ENCODE measurements around the gene CYP4F3. TPM values are rescaled to one million over a fixed set of nuclear protein-coding genes. Genes with fewer than 3 reads are reported as not detected.

The CYP4F3 gene
- total RNA-seq, 1 experiment from 2014 or later: not detected

- Histone ChIP-seq H4K20me1 (ENCODE audit: insufficient read depth, low read depth, low read length) (no peaks in the 10 kb centered on the region), H2AFZ (ENCODE audit: low read length) (no peak overlapping the region), H3K27ac (ENCODE audit: low read length) (no peak overlapping the region), H3K79me2 (ENCODE audit: low read length) (no peaks in the 10 kb centered on the region), H3K36me3 (ENCODE audit: insufficient read depth, low read length) (no peaks in the 10 kb centered on the region), H3K9me3 (ENCODE audit: low read length) (no peaks in the 10 kb centered on the region), H3K4me3 (ENCODE audit: low read length) (no peak overlapping the region), H3K4me2 (ENCODE audit: low read depth, low read length, poor library complexity, severe bottlenecking) (no peak overlapping the region), H3K27me3 (ENCODE audit: low read length) (no peaks in the 10 kb centered on the region), H3K9me2 (replicated peaks; ENCODE audit: insufficient read depth, low read length) (no peaks in the 10 kb centered on the region), H3K4me1 (ENCODE audit: low read length) (no peaks in the 10 kb centered on the region), H3K9ac (ENCODE audit: low read length) (no peak overlapping the region)
- DNase-seq: no peak
Measured at GRCh38 chr19:15613338-15613737, 27.4 kb upstream of the CYP4F3 start.

DNA sequence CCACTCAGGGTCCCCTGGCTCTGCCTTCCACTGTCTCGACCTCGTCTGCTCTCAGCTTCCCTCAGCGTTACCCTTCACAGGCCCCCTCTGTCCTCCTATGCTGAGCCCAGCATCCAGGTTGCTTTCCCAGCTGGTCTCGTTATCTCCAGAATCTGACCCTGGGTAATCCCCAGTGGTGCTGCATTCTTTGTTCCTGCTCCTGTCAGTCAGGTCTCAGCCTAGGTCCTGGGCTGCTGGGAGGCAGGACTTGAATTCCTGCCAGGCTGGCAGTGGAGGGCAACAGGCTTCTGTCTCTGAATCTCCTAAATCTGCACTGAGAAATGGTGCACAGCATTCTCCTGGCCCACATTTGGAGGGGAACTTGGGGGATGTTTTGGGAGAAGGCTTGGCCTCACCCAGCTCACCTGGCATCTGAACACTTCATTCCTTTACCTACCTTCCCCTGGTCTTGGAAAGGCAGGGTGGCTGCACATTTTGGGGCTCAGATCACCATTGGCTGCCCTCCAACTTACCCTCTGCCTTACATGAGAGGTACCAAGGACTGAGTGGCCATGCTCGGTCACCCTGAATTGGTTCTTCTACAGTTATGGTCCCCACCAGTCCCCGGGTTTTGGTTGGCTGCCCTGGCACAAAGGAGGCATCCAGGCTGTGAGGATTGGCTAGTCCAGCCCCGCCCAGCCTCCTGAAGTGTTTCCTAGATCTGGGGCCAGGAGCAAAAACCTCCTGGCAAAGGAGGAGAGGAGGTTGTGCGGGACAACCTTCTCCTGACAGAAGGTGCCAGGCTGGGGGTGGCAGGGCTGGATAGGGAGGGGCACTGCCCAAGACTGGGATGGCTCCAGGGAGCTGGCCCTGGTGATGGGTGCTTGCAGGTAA lies 26.0 kb upstream of the CYP4F3 start, which contains the start of gene CYP4F8:
CYP4F8 (plus strand) TSS at position 712 of the 873 bp plus-strand sequence. CDS start 399 bp downstream, outside the sequence.
- Histone ChIP-seq H3K9me3 (ENCODE audit: low read length) (no peaks in the 10 kb centered on the region), H2AFZ (ENCODE audit: low read length) (no peak within 1 kb of the TSS), H3K9me2 (replicated peaks; ENCODE audit: insufficient read depth, low read length) (no peaks in the 10 kb centered on the region), H3K4me2 (ENCODE audit: low read depth, low read length, poor library complexity, severe bottlenecking) (no peak within 1 kb of the TSS), H3K27ac (ENCODE audit: low read length) (no peak within 1 kb of the TSS), H4K20me1 (ENCODE audit: insufficient read depth, low read depth, low read length) (no peaks in the 10 kb centered on the region), H3K27me3 (ENCODE audit: low read length) (no peaks in the 10 kb centered on the region), H3K4me3 (ENCODE audit: low read length) (no peak within 1 kb of the TSS), H3K79me2 (ENCODE audit: low read length) (no peaks in the 10 kb centered on the region), H3K9ac (ENCODE audit: low read length) (no peak within 1 kb of the TSS), H3K36me3 (ENCODE audit: insufficient read depth, low read length) (no peaks in the 10 kb centered on the region), H3K4me1 (ENCODE audit: low read length) (no peaks in the 10 kb centered on the region)
- DNase-seq: no peak

DNA sequence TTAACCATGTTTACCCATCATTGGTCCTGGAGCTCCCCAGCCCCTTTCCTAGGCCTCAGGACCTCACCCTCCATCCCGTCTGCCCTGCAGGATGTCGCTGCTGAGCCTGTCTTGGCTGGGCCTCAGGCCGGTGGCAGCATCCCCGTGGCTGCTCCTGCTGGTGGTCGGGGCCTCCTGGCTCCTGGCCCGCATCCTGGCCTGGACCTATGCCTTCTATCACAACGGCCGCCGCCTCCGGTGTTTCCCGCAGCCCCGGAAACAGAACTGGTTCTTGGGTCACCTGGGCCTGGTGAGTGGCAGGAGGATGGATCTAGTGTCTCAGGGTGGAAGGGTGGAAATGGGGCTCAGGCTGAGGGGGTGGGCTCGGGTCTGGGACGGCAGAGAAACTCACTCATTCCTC lies 25.2 kb upstream of the CYP4F3 start:
- Histone ChIP-seq H3K9me2 (replicated peaks; ENCODE audit: insufficient read depth, low read length) (no peaks in the 10 kb centered on the region), H3K27ac (ENCODE audit: low read length) (no peak overlapping the region), H3K36me3 (ENCODE audit: insufficient read depth, low read length) (no peaks in the 10 kb centered on the region), H3K4me2 (ENCODE audit: low read depth, low read length, poor library complexity, severe bottlenecking) (no peak overlapping the region), H3K27me3 (ENCODE audit: low read length) (no peaks in the 10 kb centered on the region), H4K20me1 (ENCODE audit: insufficient read depth, low read depth, low read length) (no peaks in the 10 kb centered on the region), H3K9me3 (ENCODE audit: low read length) (no peaks in the 10 kb centered on the region), H3K4me3 (ENCODE audit: low read length) (no peak overlapping the region), H3K79me2 (ENCODE audit: low read length) (no peaks in the 10 kb centered on the region), H3K9ac (ENCODE audit: low read length) (no peak overlapping the region), H2AFZ (ENCODE audit: low read length) (no peak overlapping the region), H3K4me1 (ENCODE audit: low read length) (no peaks in the 10 kb centered on the region)
- DNase-seq: no peak

DNA sequence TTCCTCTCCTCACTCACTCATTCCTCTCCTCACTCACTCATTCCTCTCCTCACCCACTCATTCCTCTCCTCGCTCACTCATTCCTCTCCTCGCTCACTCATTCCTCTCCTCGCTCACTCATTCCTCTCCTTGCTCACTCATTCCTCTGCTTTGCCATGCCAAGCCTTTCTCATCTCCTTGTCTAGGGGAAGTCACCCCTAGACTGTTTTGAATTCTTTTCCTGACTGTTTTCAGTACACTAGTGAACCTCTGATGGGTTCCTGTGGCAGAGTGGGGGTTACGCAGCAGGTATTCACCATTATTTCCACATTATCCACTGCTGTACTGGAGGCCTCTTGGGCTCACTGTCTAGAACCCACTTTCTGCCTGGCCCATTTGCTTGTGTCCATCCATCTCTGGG lies 24.5 kb upstream of the CYP4F3 start:
- no peak overlapping the region for H3K9ac ChIP-seq (ENCODE audit: low read length)
- H3K4me2 ChIP-seq (ENCODE audit: low read depth, low read length, poor library complexity, severe bottlenecking): no peak overlapping the region

GRCh38 chr19:15616627-15617270 lies 23.9 kb upstream of the CYP4F3 start:
- H3K36me3 ChIP-seq (ENCODE audit: insufficient read depth, low read length): no peaks in the 10 kb centered on the region
- no peak overlapping the region for H3K4me3 ChIP-seq (ENCODE audit: low read length)
- H3K9me3 ChIP-seq (ENCODE audit: low read length): no peaks in the 10 kb centered on the region
- H3K9ac ChIP-seq (ENCODE audit: low read length): no peak overlapping the region
- no peaks in the 10 kb centered on the region for H3K9me2 ChIP-seq (replicated peaks; ENCODE audit: insufficient read depth, low read length)
- no peaks in the 10 kb centered on the region for H3K79me2 ChIP-seq (ENCODE audit: low read length)
- no peak for DNase-seq
- no peaks in the 10 kb centered on the region for H3K27me3 ChIP-seq (ENCODE audit: low read length)
- H3K4me2 ChIP-seq (ENCODE audit: low read depth, low read length, poor library complexity, severe bottlenecking): no peak overlapping the region
- no peaks in the 10 kb centered on the region for H4K20me1 ChIP-seq (ENCODE audit: insufficient read depth, low read depth, low read length)
- H3K4me1 ChIP-seq (ENCODE audit: low read length): no peaks in the 10 kb centered on the region
- no peak overlapping the region for H2AFZ ChIP-seq (ENCODE audit: low read length)
- no peak overlapping the region for H3K27ac ChIP-seq (ENCODE audit: low read length)

More for the DNA sequence above, 24.5 kb upstream of the CYP4F3 start:
- Histone ChIP-seq H2AFZ (ENCODE audit: low read length) (no peak overlapping the region), H3K9me3 (ENCODE audit: low read length) (no peaks in the 10 kb centered on the region), H3K79me2 (ENCODE audit: low read length) (no peaks in the 10 kb centered on the region), H3K4me1 (ENCODE audit: low read length) (no peaks in the 10 kb centered on the region), H4K20me1 (ENCODE audit: insufficient read depth, low read depth, low read length) (no peaks in the 10 kb centered on the region), H3K27ac (ENCODE audit: low read length) (no peak overlapping the region), H3K36me3 (ENCODE audit: insufficient read depth, low read length) (no peaks in the 10 kb centered on the region), H3K9me2 (replicated peaks; ENCODE audit: insufficient read depth, low read length) (no peaks in the 10 kb centered on the region), H3K4me3 (ENCODE audit: low read length) (no peak overlapping the region), H3K27me3 (ENCODE audit: low read length) (no peaks in the 10 kb centered on the region)
- no peak for DNase-seq

- H3K27me3 ChIP-seq (ENCODE audit: low read length): no peaks in the 10 kb centered on the region
- H3K9me3 ChIP-seq (ENCODE audit: low read length): no peaks in the 10 kb centered on the region
- no peaks in the 10 kb centered on the region for H3K9me2 ChIP-seq (replicated peaks; ENCODE audit: insufficient read depth, low read length)
- no peak overlapping the region for H3K27ac ChIP-seq (ENCODE audit: low read length)
- DNase-seq: no peak
- no peak overlapping the region for H3K4me2 ChIP-seq (ENCODE audit: low read depth, low read length, poor library complexity, severe bottlenecking)
- H4K20me1 ChIP-seq (ENCODE audit: insufficient read depth, low read depth, low read length): no peaks in the 10 kb centered on the region
- no peaks in the 10 kb centered on the region for H3K4me1 ChIP-seq (ENCODE audit: low read length)
- no peaks in the 10 kb centered on the region for H3K36me3 ChIP-seq (ENCODE audit: insufficient read depth, low read length)
- H3K79me2 ChIP-seq (ENCODE audit: low read length): no peaks in the 10 kb centered on the region
- H2AFZ ChIP-seq (ENCODE audit: low read length): no peak overlapping the region
- no peak overlapping the region for H3K9ac ChIP-seq (ENCODE audit: low read length)
- no peak overlapping the region for H3K4me3 ChIP-seq (ENCODE audit: low read length)
Measured at GRCh38 chr19:15618321-15618720, 22.4 kb upstream of the CYP4F3 start.

DNA sequence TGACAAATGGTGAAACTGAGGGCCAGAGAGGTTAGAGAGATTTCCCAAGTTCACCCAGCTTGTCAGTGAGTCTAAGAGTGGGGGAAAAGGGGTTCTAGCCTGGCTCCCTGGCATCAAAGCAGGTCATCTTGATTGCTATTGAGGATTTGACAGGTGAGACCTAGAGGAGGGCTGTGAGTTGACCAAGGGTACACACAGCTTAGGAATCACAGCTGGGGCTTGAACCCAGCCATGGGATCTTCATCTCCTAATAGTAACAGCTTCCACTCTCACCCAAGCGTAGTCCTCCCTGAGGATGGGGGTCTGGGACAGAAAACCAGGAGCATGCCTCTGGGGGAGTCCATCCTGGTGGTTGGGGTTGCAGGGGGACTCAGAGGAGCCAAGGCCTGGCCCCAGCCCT lies 18.9 kb upstream of the CYP4F3 start:
- no peaks in the 10 kb centered on the region for H3K27me3 ChIP-seq (ENCODE audit: low read length)
- H3K4me3 ChIP-seq (ENCODE audit: low read length): no peak overlapping the region
- no peak overlapping the region for H3K4me2 ChIP-seq (ENCODE audit: low read depth, low read length, poor library complexity, severe bottlenecking)
- no peak overlapping the region for H2AFZ ChIP-seq (ENCODE audit: low read length)
- H3K79me2 ChIP-seq (ENCODE audit: low read length): no peaks in the 10 kb centered on the region
- no peaks in the 10 kb centered on the region for H3K9me2 ChIP-seq (replicated peaks; ENCODE audit: insufficient read depth, low read length)
- no peak overlapping the region for H3K9ac ChIP-seq (ENCODE audit: low read length)
- no peak for DNase-seq
- no peaks in the 10 kb centered on the region for H4K20me1 ChIP-seq (ENCODE audit: insufficient read depth, low read depth, low read length)
- no peaks in the 10 kb centered on the region for H3K9me3 ChIP-seq (ENCODE audit: low read length)
- no peaks in the 10 kb centered on the region for H3K36me3 ChIP-seq (ENCODE audit: insufficient read depth, low read length)
- no peaks in the 10 kb centered on the region for H3K4me1 ChIP-seq (ENCODE audit: low read length)
- no peak overlapping the region for H3K27ac ChIP-seq (ENCODE audit: low read length)

DNA sequence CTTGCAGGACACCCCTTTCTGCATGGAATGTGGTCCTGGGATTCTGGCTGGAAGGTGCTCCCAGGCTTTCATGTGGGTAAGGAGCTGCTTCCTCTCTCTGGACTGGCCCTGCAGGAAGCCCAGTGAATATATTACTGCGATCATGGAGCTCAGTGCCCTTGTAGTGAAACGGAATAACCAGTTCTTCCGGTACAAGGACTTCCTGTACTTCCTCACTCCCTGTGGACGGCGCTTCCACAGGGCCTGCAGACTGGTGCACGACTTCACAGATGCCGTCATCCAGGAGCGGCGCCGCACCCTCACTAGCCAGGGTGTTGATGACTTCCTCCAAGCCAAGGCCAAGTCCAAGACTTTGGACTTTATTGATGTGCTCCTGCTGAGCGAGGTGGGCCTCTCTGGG lies 17.7 kb upstream of the CYP4F3 start:
- no peak overlapping the region for H3K27ac ChIP-seq (ENCODE audit: low read length)
- no peaks in the 10 kb centered on the region for H3K27me3 ChIP-seq (ENCODE audit: low read length)
- H3K9me2 ChIP-seq (replicated peaks; ENCODE audit: insufficient read depth, low read length): no peaks in the 10 kb centered on the region
- no peaks in the 10 kb centered on the region for H3K4me1 ChIP-seq (ENCODE audit: low read length)
- H2AFZ ChIP-seq (ENCODE audit: low read length): no peak overlapping the region
- H3K9me3 ChIP-seq (ENCODE audit: low read length): no peaks in the 10 kb centered on the region
- H3K4me2 ChIP-seq (ENCODE audit: low read depth, low read length, poor library complexity, severe bottlenecking): no peak overlapping the region
- H4K20me1 ChIP-seq (ENCODE audit: insufficient read depth, low read depth, low read length): no peaks in the 10 kb centered on the region
- no peak for DNase-seq
- no peaks in the 10 kb centered on the region for H3K79me2 ChIP-seq (ENCODE audit: low read length)
- no peak overlapping the region for H3K9ac ChIP-seq (ENCODE audit: low read length)
- no peaks in the 10 kb centered on the region for H3K36me3 ChIP-seq (ENCODE audit: insufficient read depth, low read length)
- no peak overlapping the region for H3K4me3 ChIP-seq (ENCODE audit: low read length)

Data from Karpas-422 (cell line).